Left kidney (tissue), 2 donors: ENCODE measurements around the gene SAAL1. TPM values are rescaled to one million over a fixed set of nuclear protein-coding genes. Genes with fewer than 3 reads are reported as not detected.

Source experiments
- DNase-seq: peaks from one replicate; pipeline ENCODE4 v3.0.0-alpha.2; 2013
- polyA plus RNA-seq: library from polyadenylated mRNA; unstranded; fragments of 120-200 nt; gene quantifications from one replicate; pipeline ENCODE4 v1.2.1, GENCODE V29; 2013; ENCODE audit not compliant: insufficient read length

SAAL1 gene
- polyA plus RNA-seq, 1 donor: 42.9 TPM

- DNase-seq: no peak
Observed at GRCh38 chr11:18088966-18089365, 16.9 kb downstream of the SAAL1 start.

DNA sequence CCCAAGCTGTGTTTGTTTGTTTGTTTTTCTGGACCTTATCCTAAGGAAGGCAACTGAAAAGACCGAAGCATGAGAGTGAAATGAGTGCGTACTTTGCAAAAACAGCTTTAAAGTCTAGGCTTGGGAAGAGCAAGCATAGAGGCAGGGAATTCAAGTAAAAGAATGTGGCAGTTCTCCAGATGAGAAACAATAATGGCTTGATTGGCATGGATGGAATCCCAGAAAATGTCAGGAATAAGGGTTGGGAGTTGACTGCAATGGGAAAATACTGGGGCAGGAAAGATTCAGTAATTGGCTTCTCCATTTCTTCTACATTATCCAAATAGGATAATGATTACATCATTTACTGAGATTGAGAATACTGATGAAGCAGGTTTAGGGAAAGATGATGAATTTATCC is 17.5 kb downstream of the SAAL1 start:
- DNase-seq: no peak

- DNase-seq: no peak
Observed at GRCh38 chr11:18081551-18081950, 24.3 kb downstream of the SAAL1 start.

DNA sequence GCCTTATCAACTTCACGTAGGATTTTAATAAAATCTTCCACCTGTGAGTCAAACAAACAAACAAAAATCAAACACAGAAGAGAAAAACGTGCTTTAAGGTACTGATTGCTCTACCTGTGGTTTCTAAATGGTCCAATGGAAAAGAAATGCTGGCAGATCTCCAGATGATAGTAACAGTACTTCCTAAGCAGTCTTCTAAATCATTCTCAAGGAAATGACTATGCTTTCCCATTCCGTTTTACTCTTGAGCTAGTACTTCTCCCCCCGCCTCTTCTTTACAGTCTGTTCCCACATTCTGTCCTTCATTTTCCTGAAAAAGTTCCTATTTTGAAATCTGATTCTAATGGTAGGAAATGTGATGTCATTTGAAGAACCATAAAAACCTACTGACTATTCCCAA is 25.4 kb downstream of the SAAL1 start:
- DNase-seq: no peak

- no peak for DNase-seq
Observed at GRCh38 chr11:18078909-18079308, 27.0 kb downstream of the SAAL1 start.

GRCh38 chr11:18075444-18075843 is 30.4 kb downstream of the SAAL1 start:
- DNase-seq: no peak

- no peak for DNase-seq
Observed at GRCh38 chr11:18071098-18071705, 34.7 kb downstream of the SAAL1 start.

- no peak for DNase-seq
Observed at GRCh38 chr11:18067372-18067771, 38.5 kb downstream of the SAAL1 start.

GRCh38 chr11:18066626-18067025 is 39.3 kb downstream of the SAAL1 start:
- DNase-seq: no peak

DNA sequence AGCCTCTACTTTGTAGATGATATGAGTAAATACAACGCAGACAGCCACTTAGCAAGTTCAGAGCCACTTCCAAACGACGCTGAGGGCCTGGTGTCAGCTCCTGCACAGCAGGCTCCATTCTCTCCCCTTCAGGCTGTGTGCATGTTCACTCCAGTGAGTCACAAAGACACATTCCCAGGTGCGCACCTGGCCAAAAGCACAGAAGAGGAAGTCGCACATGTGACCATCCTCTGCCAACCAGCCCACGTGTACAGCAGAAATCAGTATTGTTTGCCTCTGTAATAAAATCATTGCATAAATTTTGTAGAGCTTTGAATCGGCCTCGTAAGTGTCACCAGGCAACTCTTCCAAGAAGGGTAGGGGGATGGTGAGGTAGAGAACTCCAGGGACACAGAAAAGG is 40.3 kb downstream of the SAAL1 start:
- no peak for DNase-seq

DNA sequence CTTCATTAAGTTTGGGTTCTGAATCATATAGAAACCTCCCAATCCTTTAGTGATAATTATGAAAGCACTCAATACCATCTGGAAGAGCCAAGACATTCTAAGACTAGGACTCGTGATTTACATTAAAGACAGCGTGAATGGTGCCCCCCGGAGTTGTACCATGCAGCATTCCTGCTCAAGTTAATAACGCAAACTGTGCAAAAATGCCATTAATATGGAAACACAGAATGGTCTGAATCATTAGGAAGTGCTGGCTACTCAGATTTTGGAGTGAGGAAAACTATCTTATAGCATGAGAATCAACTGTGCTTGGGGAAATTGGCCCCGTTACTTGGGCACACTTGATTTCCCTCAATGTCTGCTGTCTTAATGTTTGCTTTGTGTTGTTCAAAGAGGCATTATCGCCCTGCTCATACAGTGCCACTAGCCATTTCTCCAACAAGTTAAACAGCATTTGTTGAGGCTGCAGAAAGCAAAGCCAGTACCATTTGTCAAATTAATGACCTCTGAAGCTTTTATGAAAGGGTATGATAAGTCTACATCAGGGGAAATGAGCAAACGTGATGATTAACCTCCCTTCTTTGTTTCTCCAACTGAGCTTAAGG is 41.3 kb downstream of the SAAL1 start:
- no peak for DNase-seq

- DNase-seq: no peak
Observed at GRCh38 chr11:18063862-18064434, 41.9 kb downstream of the SAAL1 start.

GRCh38 chr11:18063125-18063524 is 42.8 kb downstream of the SAAL1 start:
- no peak for DNase-seq

DNA sequence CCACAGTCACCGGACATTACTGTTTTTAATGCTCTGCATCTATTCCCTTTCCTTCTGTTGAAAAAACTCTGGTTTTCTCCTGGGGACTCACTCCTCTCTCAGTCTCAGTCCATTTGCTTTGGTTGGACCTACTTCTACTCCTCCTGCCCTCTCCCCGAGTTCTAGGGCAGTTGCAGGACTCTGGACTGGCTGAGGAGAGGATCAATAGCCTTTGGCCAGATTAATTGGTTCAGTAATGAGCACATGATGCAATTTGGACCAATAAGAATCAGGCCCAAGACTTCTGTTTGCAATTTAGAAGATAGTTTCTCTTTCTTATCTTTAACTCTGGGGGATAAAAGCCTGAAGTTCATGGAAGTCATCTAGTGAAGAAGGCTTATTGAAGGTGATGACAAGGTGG is 44.5 kb downstream of the SAAL1 start:
- no peak for DNase-seq

DNA sequence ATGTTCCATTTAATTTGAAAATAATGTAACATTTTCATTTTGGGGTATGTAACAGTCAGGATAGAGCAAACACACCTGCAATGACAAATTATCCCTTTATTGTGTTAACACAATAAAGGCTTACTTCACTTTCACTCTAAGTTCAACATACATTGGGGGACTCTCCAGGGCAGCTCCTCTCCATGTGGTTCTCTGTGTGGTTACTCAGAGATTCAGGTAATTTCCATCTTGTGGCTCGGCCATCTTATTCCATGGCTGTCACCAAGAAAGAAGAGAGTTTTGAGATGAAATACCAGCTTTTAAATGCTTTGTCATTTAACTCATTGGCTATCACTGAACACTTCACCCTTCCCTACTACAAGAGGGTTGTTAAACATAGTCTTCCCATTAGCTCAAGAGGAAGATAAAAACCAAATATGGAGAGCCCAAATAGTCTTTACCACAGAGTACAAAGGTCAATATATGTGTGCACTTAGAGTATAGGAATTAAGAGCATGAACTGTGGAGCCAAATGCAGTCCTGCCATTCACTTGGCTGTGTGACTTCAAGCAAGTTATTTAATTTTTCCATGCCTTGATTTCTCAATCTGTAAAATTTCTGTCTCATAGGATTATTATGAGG is 49.2 kb downstream of the SAAL1 start:
- DNase-seq: no peak

GRCh38 chr11:18054511-18055103 is 51.3 kb downstream of the SAAL1 start:
- DNase-seq: no peak

DNA sequence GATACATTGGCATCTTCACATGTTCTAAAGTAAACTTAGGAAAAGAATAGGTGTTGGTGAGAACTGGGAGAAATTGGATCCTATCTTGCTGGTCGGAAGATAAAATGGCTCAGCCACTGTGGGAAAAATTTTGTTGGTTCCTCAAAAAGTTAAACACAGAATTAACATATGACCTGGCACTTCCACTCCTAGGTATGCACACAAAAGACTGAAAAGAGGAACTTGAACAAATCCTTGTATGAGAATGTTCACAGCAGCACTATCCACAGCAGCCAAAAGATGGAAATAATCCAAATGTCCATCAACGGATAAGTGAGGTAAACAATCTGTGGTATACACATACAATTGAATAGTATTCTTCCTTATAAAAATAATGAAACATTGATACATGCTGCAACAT is 55.0 kb downstream of the SAAL1 start:
- DNase-seq: no peak

GRCh38 chr11:18046116-18046777 is 59.6 kb downstream of the SAAL1 start, which contains the start of gene TPH1:
TPH1 (minus strand) TSS chr11:18046269; CDS start chr11:18040762, 5,507 bp downstream.
- DNase-seq: peak; percentile 25

DNA sequence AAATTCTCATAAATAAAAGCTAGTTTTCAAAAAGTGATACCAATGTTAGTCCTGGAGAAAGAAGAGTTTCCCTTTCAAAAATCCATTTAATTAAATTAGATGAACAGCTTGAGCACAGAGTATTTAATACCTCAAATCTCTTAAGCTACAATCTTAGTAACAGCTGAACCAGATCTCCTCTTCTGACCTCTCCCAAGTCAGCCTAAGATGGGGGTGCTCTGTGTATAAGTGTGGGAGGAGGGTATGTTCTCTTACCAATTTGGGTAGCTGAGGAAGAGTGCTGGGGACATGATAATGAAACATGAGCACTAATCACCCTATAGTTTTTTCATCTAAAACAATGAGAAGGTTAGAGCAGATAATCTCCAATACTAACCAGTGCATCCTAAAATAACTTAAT is 69.4 kb downstream of the SAAL1 start:
- no peak for DNase-seq
